GM12878 (cell line): ENCODE data around the gene SNX8. TPM values are rescaled to one million over a fixed set of nuclear protein-coding genes. Genes with fewer than 3 reads are reported as not detected.

ENCODE experiments used
- ATAC-seq: fragments of 200-7000 bp; cut with Tn5 transposase; 3 replicates; pipeline ENCODE4 v1.9.1; 2020; ENCODE audit warnings: mild to moderate bottlenecking, moderate library complexity
- BruUV-seq: library from RNA; stranded (reverse); fragments of 400-500 nt; replicated peaks from 2 replicates; lab custom pipeline; 2021; lab: Mats Ljungman, UMichigan
- CTCF ChIA-PET: fragments of 300-600 bp; sonication (Branson Sonifier 250); formaldehyde crosslinking; extraction: SDS; loops from one replicate; lab custom pipeline; 2021; ENCODE audit warnings: inconsistent platforms; lab: Yijun Ruan, JAX
- POLR2A ChIA-PET: fragments of 350-600 bp; formaldehyde crosslinking; extraction: SDS; loops from one replicate; lab custom pipeline; 2021; ENCODE audit warnings: inconsistent platforms; lab: Charles Lee
- RAD21 ChIA-PET: fragments of 300-600 bp; sonication (Branson Sonifier 250); formaldehyde crosslinking; loops from one replicate; lab custom pipeline; 2023; ENCODE audit warnings: antibody characterized with exemption; ENCODE audit not compliant: unreplicated experiment; lab: Charles Lee
- SMC1A ChIA-PET: fragments of 300-600 bp; sonication (Branson Sonifier 250); formaldehyde crosslinking; loops from one replicate; lab custom pipeline; 2023; ENCODE audit not compliant: unreplicated experiment, uncharacterized antibody; lab: Charles Lee
- DNase-seq: peaks from one replicate; pipeline ENCODE4 v3.0.0-alpha.2; 2011; ENCODE audit warnings: low read depth, low spot score
- FAIRE-seq: peaks from 3 replicates; lab custom pipeline; 2011; peaks lifted over from hg19 to GRCh38; lab: Jason Lieb, UNC
- H2AFZ ChIP-seq: 2 replicates; pipeline ENCODE4 v1.6.0; 2011; ENCODE audit warnings: low read depth, low read length, control low read depth; ENCODE audit not compliant: control insufficient read depth
- H3K27ac ChIP-seq: 2 replicates; pipeline ENCODE4 v1.5.1; 2011; ENCODE audit warnings: control low read depth; ENCODE audit not compliant: control insufficient read depth, insufficient read depth
- H3K27me3 ChIP-seq, 2 experiments: replicated peaks in 1 of 2; 2 replicates each; pipeline versions ENCODE4 v1.6.0 to v1.6.1; 2011; ENCODE audit warnings: low read length in 1 of 2; ENCODE audit not compliant: control insufficient read depth in 2 of 2, insufficient read depth in 2 of 2
- H3K36me3 ChIP-seq, 2 experiments: 2 replicates each; pipeline ENCODE4 v1.5.1; 2011; ENCODE audit warnings: low read length in 1 of 2; ENCODE audit not compliant: control insufficient read depth in 2 of 2, insufficient read depth in 2 of 2
- H3K4me1 ChIP-seq: 2 replicates; pipeline ENCODE4 v1.6.1; 2011; ENCODE audit warnings: mild to moderate bottlenecking, low read length, moderate library complexity, mixed read lengths; ENCODE audit not compliant: control insufficient read depth, insufficient read depth
- H3K4me2 ChIP-seq: 2 replicates; pipeline ENCODE4 v1.6.0; 2011; ENCODE audit warnings: control low read depth; ENCODE audit not compliant: control insufficient read depth, insufficient read depth
- H3K4me3 ChIP-seq: fragments of 200-600 bp; sonication (generic); 2 replicates; pipeline ENCODE4 v1.5.1; 2016
- H3K79me2 ChIP-seq: 2 replicates; pipeline ENCODE4 v1.6.0; 2011; ENCODE audit warnings: low read length; ENCODE audit not compliant: control insufficient read depth, insufficient read depth
- H3K9ac ChIP-seq: 2 replicates; pipeline ENCODE4 v1.8.0; 2011; ENCODE audit warnings: low read length, control low read depth, mixed read lengths; ENCODE audit not compliant: control insufficient read depth, insufficient read depth
- H3K9me3 ChIP-seq: replicated peaks from 3 replicates; pipeline ENCODE4 v1.5.1; 2011; ENCODE audit warnings: mild to moderate bottlenecking, low read length; ENCODE audit not compliant: control insufficient read depth, insufficient read depth
- H4K20me1 ChIP-seq: 2 replicates; pipeline ENCODE4 v1.6.0; 2011; ENCODE audit not compliant: control insufficient read depth, insufficient read depth
- CBX3 ChIP-seq: fragments of 200-600 bp; sonication (generic); IDR thresholded peaks from 2 replicates; pipeline ENCODE4 v1.6.1; 2016; ENCODE audit warnings: low read depth, borderline replicate concordance
- FOS ChIP-seq: IDR thresholded peaks from 3 replicates; pipeline ENCODE4 v1.6.1; 2011; ENCODE audit warnings: borderline replicate concordance; ENCODE audit not compliant: insufficient read length; ENCODE audit errors: extremely low read depth
- FOXK2 ChIP-seq: fragments of 450-650 bp; IDR thresholded peaks from 2 replicates; pipeline ENCODE4 v1.6.1; 2017; ENCODE audit warnings: mild to moderate bottlenecking, moderate library complexity
- IKZF1 ChIP-seq: fragments of 450-650 bp; conservative IDR thresholded peaks from 2 replicates; pipeline ENCODE4 v1.6.1; 2017; ENCODE audit warnings: antibody characterized with exemption, mild to moderate bottlenecking
- IRF4 ChIP-seq: IDR thresholded peaks from 2 replicates; pipeline ENCODE4 v1.6.1; 2011; ENCODE audit warnings: low read depth, low read length
- KDM1A ChIP-seq: fragments of 200-600 bp; sonication (generic); IDR thresholded peaks from 2 replicates; pipeline ENCODE4 v1.6.1; 2016; ENCODE audit warnings: borderline replicate concordance
- NFYA ChIP-seq: IDR thresholded peaks from 2 replicates; pipeline ENCODE4 v1.6.1; 2011; ENCODE audit warnings: low read depth, mild to moderate bottlenecking, low read length, improper control_type of control experiment, borderline replicate concordance
- PKNOX1 ChIP-seq: fragments of 450-650 bp; IDR thresholded peaks from 2 replicates; pipeline ENCODE4 v1.6.1; 2016; ENCODE audit warnings: mild to moderate bottlenecking
- PML ChIP-seq: IDR thresholded peaks from 2 replicates; pipeline ENCODE4 v1.6.1; 2012; ENCODE audit warnings: low read length, inconsistent platforms
- RBBP5 ChIP-seq: fragments of 200-600 bp; sonication (generic); conservative IDR thresholded peaks from 2 replicates; pipeline ENCODE4 v1.6.1; 2016
- RCOR1 ChIP-seq: conservative IDR thresholded peaks from 2 replicates; pipeline ENCODE4 v1.6.1; 2012; ENCODE audit warnings: low read depth, low read length, improper control_type of control experiment
- STAT1 ChIP-seq: fragments of 450-650 bp; conservative IDR thresholded peaks from 2 replicates; pipeline ENCODE4 v1.6.1; 2014; ENCODE audit warnings: antibody characterized with exemption, mild to moderate bottlenecking
- TARDBP ChIP-seq: IDR thresholded peaks from 2 replicates; pipeline ENCODE4 v1.6.1; 2016; ENCODE audit warnings: borderline replicate concordance
- USF2 ChIP-seq: IDR thresholded peaks from 2 replicates; pipeline ENCODE4 v1.6.1; 2011; ENCODE audit warnings: low read depth, low read length, improper control_type of control experiment, borderline replicate concordance
- ZNF622 ChIP-seq: fragments of 450-650 bp; IDR thresholded peaks from 2 replicates; pipeline ENCODE4 v1.6.1; 2017; ENCODE audit warnings: mild to moderate bottlenecking, inconsistent platforms
- WGBS: methylation state at CpG from one replicate; pipeline ENCODE4 v1.1.6; 2016; ENCODE audit warnings: low lambda C conversion rate; ENCODE audit not compliant: insufficient replicate concordance, insufficient coverage; ENCODE audit errors: missing lambda C conversion rate; 5-methylcytosine and 5-hydroxymethylcytosine counted together
- in situ Hi-C: fragments of 300-500 bp; cut with MboI; formaldehyde crosslinking; loops from 9 replicates; pipeline ENCODE4 v1.14.3; 2018; ENCODE audit warnings: mixed read lengths
- intact Hi-C: fragments of 100-400 bp; cut with micrococcal nuclease; formaldehyde crosslinking; loops from one replicate; pipeline ENCODE4 v1.14.2; 2022; ENCODE audit not compliant: unreplicated experiment
- polyA plus RNA-seq, 11 experiments: library from polyadenylated mRNA; depleted of rRNA in 4 of 11; unstranded in 6 of 11; stranded (reverse) in 5 of 11; fragments of >200 nt; fragmentation: Nextera tagmentation in 4 of 11; fragmentation: Illumina TruSeq in 1 of 11; extraction: Ambion mirVana in 4 of 11; extraction: Trizol in 1 of 11; gene quantifications; 1 replicate in 1 of 11; 2 replicates in 10 of 11; pipeline versions ENCODE4 v1.2.1 to v1.2.3, GENCODE V29; 2011 to 2016; ENCODE audit warnings: inconsistent platforms in 2 of 11, missing spikeins in 2 of 11, low read depth in 1 of 11
- total RNA-seq, 4 experiments: library from RNA; depleted of rRNA in 3 of 4; stranded (reverse); fragments of >200 nt in 3 of 4; fragmentation: Illumina TruSeq in 1 of 4; extraction: Trizol in 1 of 4; gene quantifications; 2 replicates each; pipeline versions ENCODE4 v1.2.1 to v1.2.3, GENCODE V29; 2013 to 2021

The SNX8 gene
- total and polyA plus RNA-seq, 10 of the 15 experiments (the other 5 are each of a cell fraction or from before 2014, with no cell fraction given), result 6.4 to 210 (median 97.6) TPM

DNA sequence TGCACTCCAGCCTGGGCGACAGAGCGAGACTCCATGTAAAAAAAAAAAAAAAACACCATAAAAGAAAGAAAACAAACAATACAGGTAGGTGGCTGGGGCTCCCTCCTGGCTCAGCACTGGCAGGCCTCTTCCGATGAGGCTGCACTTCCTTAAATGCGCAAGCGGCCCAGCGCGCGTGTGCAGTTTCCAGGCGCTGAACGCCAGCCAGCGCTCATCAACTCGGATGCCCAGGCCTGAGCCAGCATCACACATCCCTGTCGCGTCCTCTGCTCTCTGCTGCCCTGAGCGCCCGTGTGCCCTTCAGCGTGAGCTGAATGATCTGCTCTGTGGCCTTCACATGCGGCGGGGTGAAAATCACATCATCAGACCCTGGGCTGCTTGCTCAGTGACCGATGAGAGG lies 40.4 kb downstream of the SNX8 start:
- BruUV-seq, result no TSS peak
- no peak overlapping the region for H3K9ac ChIP-seq
- CTCF ChIA-PET, result no interaction called here
- no peaks in the 10 kb centered on the region for H3K4me1 ChIP-seq
- TF ChIP-seq PML (no peak), FOXK2 (no peak), KDM1A (no peak), TARDBP (no peak), ZNF622 (no peak), STAT1 (no peak), RCOR1 (no peak), IKZF1 (no peak), RBBP5 (no peak), FOS (no peak), NFYA (no peak), CBX3 (no peak), USF2 (no peak), IRF4 (no peak), PKNOX1 (no peak)
- no peaks in the 10 kb centered on the region for H4K20me1 ChIP-seq
- in situ Hi-C loops (no loop called here), intact Hi-C loops (no loop called here)
- SMC1A ChIA-PET, result no interaction called here
- FAIRE-seq (no peak), DNase-seq (no peak), ATAC-seq (no peak)
- POLR2A ChIA-PET, result interaction anchor here (0.5 kb wide), 1 partner anchor 33 kb away, joined by 7 read pairs; no protein-coding TSS in a partner anchor
- no peak overlapping the region for H3K27ac ChIP-seq
- H3K4me2 ChIP-seq, result no peak overlapping the region
- H3K4me3 ChIP-seq, result no peak overlapping the region
- peaks cover 7 to 41% of the 10 kb centered on the region in 2 experiments; a peak in 3 of 4 replicates for H3K36me3 ChIP-seq
- no peak overlapping the region for H2AFZ ChIP-seq
- H3K27me3 ChIP-seq, result no peaks in the 10 kb centered on the region
- 97% methylated on average over 18 of the region's 20 CpGs for WGBS
- no peaks in the 10 kb centered on the region for H3K9me3 ChIP-seq
- H3K79me2 ChIP-seq, result no peaks in the 10 kb centered on the region
- RAD21 ChIA-PET, result no interaction called here
